IPS-20b (cell line): ENCODE measurements around the gene FIBP.
A peak's percentile ranks its signal among the peaks of the same experiment; 100 is the strongest.

Experiments
- H3K27ac ChIP-seq: one replicate; pipeline ENCODE4 v1.5.1; 2013; ENCODE audit warnings: low read length
- H3K27me3 ChIP-seq: 2 replicates; pipeline ENCODE4 v1.6.1; 2013; ENCODE audit warnings: mild to moderate bottlenecking, low read length, inconsistent platforms; ENCODE audit not compliant: insufficient read depth
- H3K36me3 ChIP-seq: 2 replicates; pipeline ENCODE4 v1.6.1; 2013; ENCODE audit warnings: low read depth, mild to moderate bottlenecking, inconsistent platforms, low read length, moderate library complexity; ENCODE audit not compliant: insufficient read depth
- H3K4me1 ChIP-seq: 2 replicates; pipeline ENCODE4 v1.6.1; 2013; ENCODE audit warnings: mild to moderate bottlenecking, control low read depth, inconsistent platforms, low read length, moderate library complexity; ENCODE audit not compliant: insufficient read depth
- H3K4me3 ChIP-seq: 2 replicates; pipeline ENCODE4 v1.5.1; 2013; ENCODE audit warnings: mild to moderate bottlenecking, low read length, inconsistent platforms
- H3K9ac ChIP-seq: 2 replicates; pipeline ENCODE4 v1.6.1; 2013; ENCODE audit warnings: low read depth, mild to moderate bottlenecking, inconsistent platforms, low read length, moderate library complexity
- H3K9me3 ChIP-seq: 2 replicates; pipeline ENCODE4 v1.6.1; 2013; ENCODE audit warnings: mild to moderate bottlenecking, low read depth, low read length, inconsistent platforms; ENCODE audit not compliant: insufficient read depth

Gene FIBP

GRCh38 chr11:65872586-65873317 is 15.5 kb downstream of the FIBP start, which contains the start of gene EFEMP2:
Gene EFEMP2 (minus strand): TSS chr11:65872800. CDS start chr11:65872354, 446 bp downstream.
- Histone ChIP-seq H3K9ac (peak within 1 kb of the TSS; percentile 56; the same call in 1 of the 2 replicates), H3K27me3 (peaks cover 28% of the 10 kb centered on the region), H3K9me3 (no peaks in the 10 kb centered on the region), H3K4me3 (peak within 1 kb of the TSS; percentile 65), H3K4me1 (no peaks in the 10 kb centered on the region), H3K27ac (no peak within 1 kb of the TSS), H3K36me3 (no peaks in the 10 kb centered on the region)

- Histone ChIP-seq H3K4me3 (peak overlapping the region; percentile 44; the same call in 1 of the 2 replicates), H3K4me1 (no peaks in the 10 kb centered on the region), H3K9me3 (no peaks in the 10 kb centered on the region), H3K27me3 (peaks cover 28% of the 10 kb centered on the region), H3K9ac (no peak overlapping the region), H3K36me3 (no peaks in the 10 kb centered on the region), H3K27ac (no peak overlapping the region)
Measured at GRCh38 chr11:65871811-65872548, 16.3 kb downstream of the FIBP start.

GRCh38 chr11:65870706-65871681 is 17.3 kb downstream of the FIBP start:
- H3K9me3 ChIP-seq: no peaks in the 10 kb centered on the region
- peaks cover 28% of the 10 kb centered on the region for H3K27me3 ChIP-seq
- no peak overlapping the region for H3K9ac ChIP-seq
- peaks cover 7% of the 10 kb centered on the region; the same call in 1 of the 2 replicates for H3K36me3 ChIP-seq
- no peak overlapping the region for H3K4me3 ChIP-seq
- H3K27ac ChIP-seq: no peak overlapping the region
- no peaks in the 10 kb centered on the region for H3K4me1 ChIP-seq

GRCh38 chr11:65870307-65870658 is 18.0 kb downstream of the FIBP start:
- no peak overlapping the region for H3K4me3 ChIP-seq
- H3K27ac ChIP-seq: no peak overlapping the region
- H3K36me3 ChIP-seq: peaks cover 14% of the 10 kb centered on the region
- H3K9ac ChIP-seq: no peak overlapping the region
- peaks cover 28% of the 10 kb centered on the region for H3K27me3 ChIP-seq
- no peaks in the 10 kb centered on the region for H3K9me3 ChIP-seq
- H3K4me1 ChIP-seq: no peaks in the 10 kb centered on the region

GRCh38 chr11:65869643-65870306 is 18.5 kb downstream of the FIBP start:
- Histone ChIP-seq H3K27ac (no peak overlapping the region), H3K9me3 (no peaks in the 10 kb centered on the region), H3K9ac (no peak overlapping the region), H3K4me3 (no peak overlapping the region), H3K27me3 (peaks cover 28% of the 10 kb centered on the region), H3K4me1 (no peaks in the 10 kb centered on the region), H3K36me3 (peaks cover 19% of the 10 kb centered on the region)

GRCh38 chr11:65868907-65869306 is 19.4 kb downstream of the FIBP start:
- no peaks in the 10 kb centered on the region for H3K9me3 ChIP-seq

GRCh38 chr11:65868076-65868667 is 20.1 kb downstream of the FIBP start:
- Histone ChIP-seq H3K27me3 (peaks cover 26% of the 10 kb centered on the region), H3K36me3 (peaks cover 35% of the 10 kb centered on the region), H3K4me1 (no peaks in the 10 kb centered on the region), H3K9me3 (no peaks in the 10 kb centered on the region), H3K4me3 (peak overlapping the region; percentile 72; the same call in 1 of the 2 replicates), H3K27ac (no peak overlapping the region), H3K9ac (peak overlapping the region; percentile 45; the same call in 1 of the 2 replicates)

More at GRCh38 chr11:65868907-65869306, 19.4 kb downstream of the FIBP start:
- no peak overlapping the region for H3K27ac ChIP-seq
- H3K4me1 ChIP-seq: no peaks in the 10 kb centered on the region
- H3K9ac ChIP-seq: no peak overlapping the region
- peaks cover 28% of the 10 kb centered on the region for H3K36me3 ChIP-seq
- H3K27me3 ChIP-seq: peaks cover 28% of the 10 kb centered on the region
- H3K4me3 ChIP-seq: no peak overlapping the region

- Histone ChIP-seq H3K9ac (peak overlapping the region; percentile 45; the same call in 1 of the 2 replicates), H3K36me3 (peaks cover 42% of the 10 kb centered on the region), H3K9me3 (no peaks in the 10 kb centered on the region), H3K4me1 (no peaks in the 10 kb centered on the region), H3K4me3 (peak overlapping the region; percentile 72; the same call in 1 of the 2 replicates), H3K27ac (no peak overlapping the region), H3K27me3 (peaks cover 22% of the 10 kb centered on the region)
Measured at GRCh38 chr11:65867284-65868071, 20.8 kb downstream of the FIBP start.

GRCh38 chr11:65866509-65867283 is 21.6 kb downstream of the FIBP start:
- H3K27ac ChIP-seq: no peak overlapping the region
- no peaks in the 10 kb centered on the region for H3K9me3 ChIP-seq
- H3K4me3 ChIP-seq: peak overlapping the region; percentile 72; the same call in 1 of the 2 replicates
- no peak overlapping the region for H3K9ac ChIP-seq
- H3K36me3 ChIP-seq: peaks cover 50% of the 10 kb centered on the region
- peaks cover under 1% of the 10 kb centered on the region; the same call in 1 of the 2 replicates for H3K4me1 ChIP-seq
- H3K27me3 ChIP-seq: peaks cover 16% of the 10 kb centered on the region; the same call in 1 of the 2 replicates
